ENCODE measurements around the gene LYL1. TPM values are rescaled to one million over a fixed set of nuclear protein-coding genes. Genes with fewer than 3 reads are reported as not detected.

The LYL1 gene
- total and polyA plus RNA-seq, 2 of the 13 experiments (the other 11 are each of a cell fraction or from before 2014, with no cell fraction given), result 0.75 to 0.92 TPM

GRCh38 chr19:13091400-13092157 is 11.1 kb downstream of the LYL1 start (continued):
- no peak for TF ChIP-seq FUBP1 (CRISPR knock-in tag; IDR thresholded peaks at IDR 0.05; ENCODE audit: borderline replicate concordance)
- no peak for TF ChIP-seq ZNF775 (CRISPR knock-in tag; IDR thresholded peaks at IDR 0.05; ENCODE audit: borderline replicate concordance)
- TF ChIP-seq ZNF317 (CRISPR knock-in tag; IDR thresholded peaks at IDR 0.05), result peak; percentile 68; the same call in 1 of the 2 replicates

GRCh38 chr19:13090511-13091231 is 12.0 kb downstream of the LYL1 start:
- in situ Hi-C loops (cut with HindIII; ENCODE audit: extremely low pct_ligation_motif_present, low pct_unique_long_range_greater_than_20kb), result loop anchor here (5.0 kb wide), 2 partner anchors 58 to 113 kb away; no protein-coding TSS in a partner anchor
- TF ChIP-seq ZNF292 (CRISPR knock-in tag; IDR thresholded peaks at IDR 0.05; ENCODE audit: borderline replicate concordance, low read depth) (no peak), ZNF552 (CRISPR knock-in tag; IDR thresholded peaks at IDR 0.05; ENCODE audit: borderline replicate concordance) (no peak)
- no peak overlapping the region for H3K27ac ChIP-seq (ENCODE audit: extremely low read length, insufficient read depth, low read length)
- no peaks in the 10 kb centered on the region for H3K27me3 ChIP-seq (ENCODE audit: control insufficient read depth in 1 of 2, insufficient read depth in 2 of 2, low read length in 2 of 2)
- peaks cover 35% of the 10 kb centered on the region for H3K4me1 ChIP-seq (ENCODE audit: insufficient read depth, low read length)
- ATAC-seq (no peak), DNase-seq (ENCODE audit: low spot score) (no peak), FAIRE-seq (no peak)
- BruUV-seq (replicated peaks), result no TSS peak
- H3K4me3 ChIP-seq (replicated peaks in 1 of 3; ENCODE audit: insufficient read depth in 1 of 3, low read depth in 2 of 3, low read length in 3 of 3), result no peak overlapping the region
- H3K36me3 ChIP-seq (replicated peaks in 1 of 2; ENCODE audit: control insufficient read depth in 1 of 2, insufficient read depth in 2 of 2, low read length in 2 of 2), result peaks cover 5 to 13% of the 10 kb centered on the region in 2 experiments; a peak in 3 of 5 replicates
- H2AFZ ChIP-seq (ENCODE audit: low read length), result no peak overlapping the region
- no peak overlapping the region for H3K9ac ChIP-seq (ENCODE audit: insufficient read depth, low read depth, low read length)
- H3K79me2 ChIP-seq (ENCODE audit: insufficient read depth, low read length), result no peaks in the 10 kb centered on the region
- no peaks in the 10 kb centered on the region for H3K9me3 ChIP-seq (ENCODE audit: low read length)
- POLR2A ChIA-PET, result no interaction called here
- WGBS (ENCODE audit: low lambda C conversion rate), result 93% methylated on average over 3 of the region's 10 CpGs
- intact Hi-C loops (cut with micrococcal nuclease; ENCODE audit: unreplicated experiment), result no loop called here
- H4K20me1 ChIP-seq (ENCODE audit: insufficient read depth, low read length), result no peaks in the 10 kb centered on the region; the same call in 1 of the 2 replicates
- CTCF ChIA-PET (ENCODE audit: low intra/inter-chr PET ratio, low total read pairs), result no interaction called here
- no peak overlapping the region for H3K4me2 ChIP-seq (ENCODE audit: low read depth, low read length)
